PC-3 (cell line): ENCODE measurements around the gene MRI1.

Experiments used
- EZH2 ChIP-seq: fragments of 300-600 bp; sonication (generic); IDR thresholded peaks from one replicate; pipeline ENCODE4 v1.6.1; 2017; ENCODE audit warnings: antibody characterized with exemption, mild to moderate bottlenecking, low read length; ENCODE audit not compliant: unreplicated experiment
- EZH2phosphoT487 ChIP-seq: fragments of 300-600 bp; sonication (generic); IDR thresholded peaks from 2 replicates; pipeline ENCODE4 v1.6.1; 2018; ENCODE audit warnings: mild to moderate bottlenecking, antibody characterized with exemption, low read length, borderline replicate concordance
- TF ChIP-seq, protein P1 (sequence below): fragments of 300-600 bp; sonication (generic); conservative IDR thresholded peaks from 2 replicates; pipeline ENCODE4 v1.5.1; 2017; ENCODE audit warnings: antibody characterized with exemption, low read depth, mild to moderate bottlenecking, low read length

DNA sequence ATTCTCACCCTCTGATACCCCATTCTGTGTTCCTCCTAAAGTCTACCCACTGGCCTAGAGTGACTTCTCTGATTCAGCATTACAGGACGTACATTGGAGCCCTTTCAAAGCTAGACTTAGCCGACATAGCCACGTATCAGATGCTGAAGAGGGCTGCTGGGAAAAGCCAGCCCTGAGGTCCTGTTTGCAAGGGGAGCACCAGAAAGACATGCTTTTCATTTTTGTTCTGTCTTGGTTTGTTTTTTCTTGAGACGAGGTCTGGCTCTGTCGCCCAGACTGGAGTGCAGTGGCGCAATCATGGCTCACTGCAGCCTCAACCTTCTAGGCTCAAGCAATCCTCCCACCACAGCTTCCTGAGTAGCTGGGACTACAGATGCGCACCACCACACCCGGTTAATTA is 24.7 kb downstream of the MRI1 start:
- TF ChIP-seq, protein P1, sequence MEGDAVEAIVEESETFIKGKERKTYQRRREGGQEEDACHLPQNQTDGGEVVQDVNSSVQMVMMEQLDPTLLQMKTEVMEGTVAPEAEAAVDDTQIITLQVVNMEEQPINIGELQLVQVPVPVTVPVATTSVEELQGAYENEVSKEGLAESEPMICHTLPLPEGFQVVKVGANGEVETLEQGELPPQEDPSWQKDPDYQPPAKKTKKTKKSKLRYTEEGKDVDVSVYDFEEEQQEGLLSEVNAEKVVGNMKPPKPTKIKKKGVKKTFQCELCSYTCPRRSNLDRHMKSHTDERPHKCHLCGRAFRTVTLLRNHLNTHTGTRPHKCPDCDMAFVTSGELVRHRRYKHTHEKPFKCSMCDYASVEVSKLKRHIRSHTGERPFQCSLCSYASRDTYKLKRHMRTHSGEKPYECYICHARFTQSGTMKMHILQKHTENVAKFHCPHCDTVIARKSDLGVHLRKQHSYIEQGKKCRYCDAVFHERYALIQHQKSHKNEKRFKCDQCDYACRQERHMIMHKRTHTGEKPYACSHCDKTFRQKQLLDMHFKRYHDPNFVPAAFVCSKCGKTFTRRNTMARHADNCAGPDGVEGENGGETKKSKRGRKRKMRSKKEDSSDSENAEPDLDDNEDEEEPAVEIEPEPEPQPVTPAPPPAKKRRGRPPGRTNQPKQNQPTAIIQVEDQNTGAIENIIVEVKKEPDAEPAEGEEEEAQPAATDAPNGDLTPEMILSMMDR = no peak
- TF ChIP-seq EZH2 (no peak), EZH2phosphoT487 (no peak)
